SK-N-MC (cell line): ENCODE results near the gene POLA1.

ENCODE experiments used
- EZH2 ChIP-seq: fragments of 200-600 bp; sonication (generic); IDR thresholded peaks from one replicate; pipeline ENCODE4 v1.6.1; 2017; ENCODE audit warnings: antibody characterized with exemption
- FOXP2 ChIP-seq: optimal IDR thresholded peaks from 2 replicates; pipeline ENCODE3; 2011; ENCODE audit warnings: mild to moderate bottlenecking, moderate library complexity; ENCODE audit not compliant: insufficient read depth; ENCODE audit errors: extremely low read length, control extremely low read depth
- POLR2AphosphoS5 ChIP-seq: IDR thresholded peaks from 2 replicates; pipeline ENCODE4 v1.6.1; 2012; ENCODE audit warnings: mild to moderate bottlenecking, low read depth, low read length, borderline replicate concordance

DNA sequence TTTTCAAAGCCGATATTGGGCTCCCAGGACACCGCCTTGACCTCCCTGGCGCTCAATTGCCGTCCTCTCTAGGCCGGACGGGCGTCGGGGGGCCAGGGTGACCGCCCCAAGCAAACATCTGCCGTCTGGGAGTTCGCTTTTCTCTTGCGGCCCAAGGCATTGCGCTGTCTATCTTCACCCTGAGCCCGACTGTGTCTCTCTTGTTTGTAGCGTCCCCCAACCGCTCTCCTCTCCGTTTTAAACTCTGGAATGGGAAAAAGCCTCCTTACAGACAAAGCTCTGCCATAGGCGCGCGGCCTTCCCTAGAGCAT, 322.6 kb downstream of the POLA1 start:
- no peak for TF ChIP-seq EZH2
- no peak for TF ChIP-seq POLR2AphosphoS5
- TF ChIP-seq FOXP2, result no peak
